ENCODE measurements around the gene SPEN.

The SPEN gene

DNA sequence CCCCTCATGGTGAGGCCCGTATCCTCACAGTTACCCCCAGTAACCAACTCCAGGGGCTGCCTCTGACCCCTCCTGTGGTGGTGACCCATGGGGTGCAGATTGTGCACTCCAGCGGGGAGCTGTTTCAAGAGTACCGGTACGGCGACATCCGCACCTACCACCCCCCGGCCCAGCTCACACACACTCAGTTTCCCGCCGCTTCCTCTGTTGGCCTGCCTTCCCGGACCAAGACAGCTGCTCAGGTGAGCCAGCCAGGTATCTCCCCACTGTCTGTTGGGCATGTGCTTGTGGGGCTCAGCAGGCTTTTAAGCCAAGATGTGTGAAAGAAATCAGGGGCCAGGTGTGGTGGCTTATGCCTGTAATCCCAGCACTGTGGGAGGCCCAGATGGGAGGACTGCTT is 88.5 kb downstream of the SPEN start:
- no peak overlapping the region for H3K27ac Mint-ChIP-seq
- H3K4me3 Mint-ChIP-seq, result no peak overlapping the region
- H3K36me3 Mint-ChIP-seq, result peaks cover 80% of the 10 kb centered on the region
- no peak for DNase-seq
- H3K4me1 Mint-ChIP-seq, result peaks cover 5% of the 10 kb centered on the region
- H3K27me3 Mint-ChIP-seq, result no peaks in the 10 kb centered on the region
- no peaks in the 10 kb centered on the region for H3K9me3 Mint-ChIP-seq
- CTCF ChIA-PET, result no interaction called here

DNA sequence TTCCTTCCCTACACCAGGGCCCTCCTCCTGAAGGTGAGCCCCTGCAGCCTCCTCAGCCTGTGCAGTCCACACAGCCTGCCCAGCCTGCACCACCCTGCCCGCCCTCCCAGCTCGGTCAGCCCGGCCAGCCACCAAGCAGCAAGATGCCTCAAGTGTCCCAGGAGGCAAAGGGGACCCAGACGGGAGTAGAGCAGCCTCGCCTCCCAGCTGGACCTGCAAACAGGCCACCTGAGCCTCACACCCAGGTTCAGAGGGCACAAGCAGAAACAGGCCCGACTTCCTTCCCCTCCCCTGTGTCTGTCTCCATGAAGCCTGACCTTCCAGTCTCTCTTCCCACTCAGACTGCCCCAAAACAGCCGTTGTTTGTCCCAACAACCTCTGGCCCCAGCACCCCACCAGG is 89.6 kb downstream of the SPEN start:
- no peak overlapping the region for H3K4me3 Mint-ChIP-seq
- H3K27ac Mint-ChIP-seq, result peak overlapping the region; percentile 69
- H3K36me3 Mint-ChIP-seq, result peaks cover 69% of the 10 kb centered on the region

DNA sequence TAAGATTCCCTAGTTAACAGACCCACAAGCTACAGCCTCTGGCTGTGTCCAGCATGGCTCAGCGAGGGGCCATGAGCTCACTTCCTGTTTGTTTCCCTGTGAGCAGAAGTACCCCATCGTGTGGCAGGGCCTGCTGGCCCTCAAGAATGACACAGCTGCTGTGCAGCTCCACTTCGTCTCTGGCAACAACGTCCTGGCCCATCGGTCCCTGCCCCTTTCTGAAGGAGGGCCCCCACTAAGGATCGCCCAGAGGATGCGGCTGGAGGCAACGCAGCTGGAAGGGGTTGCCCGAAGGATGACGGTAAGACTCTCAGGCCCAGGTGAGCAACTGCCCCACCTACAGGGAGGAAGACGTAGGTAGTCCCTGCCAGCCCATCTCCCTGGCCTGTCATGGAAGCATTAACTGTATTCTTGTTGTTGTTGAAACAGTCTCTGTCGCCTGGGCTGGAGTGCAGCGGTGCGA is 90.2 kb downstream of the SPEN start:
- H3K4me3 Mint-ChIP-seq, result no peak overlapping the region
- H3K4me1 Mint-ChIP-seq, result peaks cover 5% of the 10 kb centered on the region
- H3K9me3 Mint-ChIP-seq, result no peaks in the 10 kb centered on the region
- H3K27ac Mint-ChIP-seq, result peak overlapping the region; percentile 69
- no peaks in the 10 kb centered on the region for H3K27me3 Mint-ChIP-seq
- CTCF ChIA-PET, result interaction anchor here (1.1 kb wide), 1 partner anchor 146 kb away, joined by 3 read pairs; no protein-coding TSS in a partner anchor
- peaks cover 63% of the 10 kb centered on the region for H3K36me3 Mint-ChIP-seq
- no peak for DNase-seq

More for the DNA sequence above, 89.6 kb downstream of the SPEN start:
- CTCF ChIA-PET, result no interaction called here
- H3K4me1 Mint-ChIP-seq, result peaks cover 5% of the 10 kb centered on the region
- DNase-seq, result no peak
- H3K9me3 Mint-ChIP-seq, result no peaks in the 10 kb centered on the region
- H3K27me3 Mint-ChIP-seq, result no peaks in the 10 kb centered on the region

DNA sequence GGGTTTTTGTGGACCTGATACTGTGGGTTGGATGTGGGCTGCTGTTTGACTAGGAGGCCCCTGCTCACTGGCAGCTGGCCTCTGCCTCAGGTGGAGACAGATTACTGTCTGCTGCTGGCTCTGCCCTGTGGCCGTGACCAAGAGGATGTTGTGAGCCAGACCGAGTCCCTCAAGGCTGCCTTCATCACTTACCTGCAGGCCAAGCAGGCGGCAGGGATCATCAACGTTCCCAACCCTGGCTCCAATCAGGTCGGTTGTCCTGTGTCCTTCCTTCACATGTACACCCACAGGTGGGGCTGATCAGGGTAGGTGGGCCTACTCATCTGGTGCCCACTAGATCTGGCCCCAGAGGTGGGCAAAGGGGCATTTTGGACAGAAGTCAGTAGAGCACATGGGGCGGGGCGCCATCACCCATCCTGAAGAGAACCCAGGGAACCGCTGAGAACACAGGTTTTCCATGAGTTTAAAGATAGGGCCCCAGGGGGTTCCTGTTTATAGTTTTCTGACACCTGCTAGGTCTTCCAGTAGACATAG is 91.2 kb downstream of the SPEN start:
- H3K36me3 Mint-ChIP-seq, result peaks cover 54% of the 10 kb centered on the region
- H3K27ac Mint-ChIP-seq, result no peak overlapping the region

DNA sequence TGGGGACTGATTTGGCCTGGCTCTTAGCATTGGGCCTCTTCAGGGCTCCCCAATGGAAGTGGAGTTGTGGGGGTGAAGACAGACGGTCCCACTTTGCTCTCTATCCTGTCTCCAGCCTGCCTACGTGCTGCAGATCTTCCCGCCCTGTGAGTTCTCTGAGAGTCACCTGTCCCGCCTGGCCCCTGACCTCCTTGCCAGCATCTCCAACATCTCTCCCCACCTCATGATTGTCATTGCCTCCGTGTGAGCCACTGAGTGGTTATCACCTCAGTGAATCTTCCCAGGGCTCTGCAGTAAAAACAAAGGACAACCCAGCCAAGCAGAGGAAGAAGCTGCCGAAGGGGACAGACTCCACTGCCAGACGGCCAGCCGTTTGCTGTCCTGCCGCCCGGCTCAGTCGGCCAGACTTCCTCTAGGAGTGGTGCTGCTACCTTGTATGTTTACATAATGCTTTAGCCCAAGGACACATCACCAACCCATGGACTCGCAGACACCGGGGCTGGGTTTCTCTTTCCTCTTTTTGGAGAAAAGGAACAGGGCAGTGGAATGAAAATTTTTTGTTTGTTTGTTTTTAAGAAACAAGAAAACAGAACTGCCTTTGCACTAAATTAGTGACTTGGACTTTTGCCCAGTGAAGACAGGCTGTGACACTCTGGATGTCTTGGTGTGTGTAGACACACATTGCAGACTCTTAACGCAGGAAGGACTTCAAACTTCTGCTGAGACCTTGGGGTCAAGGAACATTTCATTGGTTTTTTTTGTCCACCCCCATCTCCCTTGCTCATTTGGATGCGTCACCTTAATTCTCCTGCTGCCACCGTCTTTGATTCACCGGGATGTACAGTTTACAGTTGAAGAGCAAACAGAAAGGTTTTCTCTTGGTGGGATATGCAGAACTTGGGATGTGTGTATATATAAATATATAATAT is 91.9 kb downstream of the SPEN start:
- no peaks in the 10 kb centered on the region for H3K9me3 Mint-ChIP-seq
- peaks cover 48% of the 10 kb centered on the region for H3K36me3 Mint-ChIP-seq
- CTCF ChIA-PET, result no interaction called here
- H3K27me3 Mint-ChIP-seq, result no peaks in the 10 kb centered on the region
- H3K27ac Mint-ChIP-seq, result no peak overlapping the region
- H3K4me1 Mint-ChIP-seq, result peaks cover 5% of the 10 kb centered on the region
- no peak overlapping the region for H3K4me3 Mint-ChIP-seq
- no peak for DNase-seq

More for the DNA sequence above, 91.2 kb downstream of the SPEN start:
- Mint-ChIP-seq H3K4me1 (peaks cover 5% of the 10 kb centered on the region), H3K9me3 (no peaks in the 10 kb centered on the region), H3K27me3 (no peaks in the 10 kb centered on the region), H3K4me3 (no peak overlapping the region)
- DNase-seq, result no peak
- CTCF ChIA-PET, result interaction anchor here (1.1 kb wide), 1 partner anchor 147 kb away, joined by 3 read pairs; no protein-coding TSS in a partner anchor

DNA sequence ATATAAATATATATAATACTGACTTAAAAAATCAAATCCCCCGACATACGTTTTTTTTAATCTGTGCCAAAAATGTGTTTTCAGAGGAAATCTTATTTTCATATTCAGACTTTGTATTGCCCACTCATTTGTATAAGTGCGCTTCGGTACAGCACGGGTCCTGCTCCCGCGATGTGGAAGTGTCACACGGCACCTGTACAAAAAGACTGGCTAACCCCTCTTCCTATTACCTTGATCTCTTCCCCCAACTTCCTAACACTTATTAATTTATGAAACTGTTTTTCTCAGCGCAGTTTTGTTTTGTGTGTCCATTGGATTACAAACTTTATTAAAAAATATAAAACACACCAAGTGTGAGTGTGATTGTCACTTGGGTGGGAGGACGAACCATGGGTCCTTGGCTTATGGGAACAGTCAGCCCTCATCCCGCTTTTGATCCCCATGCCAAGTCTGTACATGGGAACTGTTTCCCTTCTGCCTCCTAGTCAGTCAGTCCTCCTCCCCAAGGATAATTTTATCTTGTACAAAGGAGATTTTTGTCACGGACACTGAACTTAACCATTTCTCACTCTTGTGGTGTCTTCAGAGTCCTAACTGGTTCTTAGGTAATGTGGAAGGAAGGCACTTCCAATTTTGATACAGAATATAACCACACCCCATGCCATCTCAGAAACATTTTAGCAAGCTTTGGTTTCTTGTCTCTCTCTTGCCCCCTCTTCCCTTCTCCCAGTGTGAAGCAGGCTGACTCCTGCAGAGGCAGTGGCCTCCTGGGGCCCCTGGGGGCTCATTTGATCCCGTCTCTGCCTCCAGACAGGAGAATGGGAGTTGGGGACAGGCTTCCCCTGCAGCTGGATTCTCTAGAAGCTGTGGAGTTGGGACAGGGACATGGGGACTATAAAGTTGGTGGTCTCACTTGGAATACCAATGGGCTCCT is 92.9 kb downstream of the SPEN start:
- CTCF ChIA-PET, result no interaction called here
- Mint-ChIP-seq H3K27ac (peak overlapping the region; percentile 30), H3K36me3 (peaks cover 40% of the 10 kb centered on the region)

DNA sequence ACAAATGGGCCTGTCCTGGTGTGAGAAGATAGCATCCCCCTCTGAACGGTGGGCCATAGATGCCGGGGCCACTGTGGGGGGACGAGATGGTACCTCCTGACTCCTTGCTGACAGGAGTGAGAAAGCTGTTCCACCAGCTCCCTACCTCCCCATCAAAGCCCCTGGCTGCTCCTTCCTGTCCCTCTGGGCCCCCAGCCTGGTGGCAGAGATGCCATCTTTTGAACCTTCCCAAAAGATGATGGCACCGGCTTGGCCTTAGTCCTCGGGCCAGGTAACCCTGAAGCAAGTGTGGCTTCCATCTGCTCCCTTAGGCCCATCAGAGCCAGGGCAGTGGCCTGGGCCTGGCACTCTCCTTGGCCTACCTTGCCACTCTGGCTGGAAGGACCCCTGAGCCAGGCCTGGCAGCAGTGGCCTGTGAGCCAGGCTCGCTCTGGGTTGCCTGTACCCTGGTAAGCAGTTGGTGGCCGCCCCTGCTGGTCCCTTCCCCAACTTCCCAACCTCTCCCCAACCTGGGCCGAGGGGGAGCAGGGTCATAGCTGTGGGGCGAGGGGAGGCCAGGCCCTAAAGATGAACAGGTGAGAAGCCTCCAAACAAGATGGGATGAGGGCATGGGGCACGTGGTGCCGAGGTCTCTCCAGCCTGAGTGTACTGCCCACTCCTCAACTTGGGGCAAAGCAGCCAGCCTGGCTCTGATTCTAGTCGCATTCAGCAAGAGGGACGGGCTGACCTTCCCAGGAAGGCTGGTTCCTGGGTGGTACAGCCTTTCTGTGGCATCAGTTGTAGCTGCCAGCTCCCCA is 93.7 kb downstream of the SPEN start:
- Mint-ChIP-seq H3K27ac (no peak overlapping the region), H3K4me3 (no peak overlapping the region), H3K4me1 (peaks cover 5% of the 10 kb centered on the region), H3K36me3 (peaks cover 35% of the 10 kb centered on the region), H3K27me3 (no peaks in the 10 kb centered on the region), H3K9me3 (no peaks in the 10 kb centered on the region)
- CTCF ChIA-PET, result no interaction called here
- DNase-seq, result no peak

More for the DNA sequence above, 92.9 kb downstream of the SPEN start:
- Mint-ChIP-seq H3K4me3 (no peak overlapping the region), H3K9me3 (no peaks in the 10 kb centered on the region), H3K4me1 (peaks cover 5% of the 10 kb centered on the region), H3K27me3 (no peaks in the 10 kb centered on the region)
- DNase-seq, result no peak

DNA sequence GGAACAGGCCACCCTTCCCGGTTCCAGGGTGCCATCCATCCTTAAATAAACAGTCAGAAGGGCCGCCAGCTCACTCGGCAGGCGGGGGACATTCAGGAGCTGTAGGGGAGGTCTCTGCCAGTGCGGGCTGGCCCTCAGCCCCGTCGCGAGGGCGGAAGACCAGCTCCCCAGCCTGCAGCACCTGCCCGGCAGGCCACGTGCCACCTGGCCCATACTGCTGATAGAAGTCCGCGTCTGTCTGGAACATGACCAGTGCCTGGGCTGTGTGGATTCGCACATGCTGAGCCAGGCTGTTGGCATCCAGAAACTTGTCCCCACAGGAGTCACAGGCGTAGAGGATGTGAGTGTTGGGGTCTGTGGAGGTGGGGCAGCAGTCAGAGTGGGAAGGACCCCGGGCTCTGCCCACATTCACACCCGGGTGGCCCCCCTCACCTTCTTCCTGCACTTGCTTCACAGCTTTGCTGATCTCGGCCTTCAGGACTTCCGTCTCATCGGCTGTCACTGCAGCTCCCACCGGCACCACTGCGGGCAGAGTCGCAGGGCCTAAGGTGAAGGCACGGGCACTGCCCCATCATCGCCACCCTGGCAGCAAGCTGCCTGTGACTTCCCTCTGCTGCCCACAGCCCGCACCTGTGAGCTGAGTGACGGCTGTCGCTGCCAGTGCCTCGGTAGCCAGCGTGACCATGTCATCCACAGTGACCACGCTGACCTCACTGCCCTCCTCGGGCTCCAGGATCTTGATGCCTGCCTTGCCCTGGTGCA is 94.6 kb downstream of the SPEN start:
- H3K9me3 Mint-ChIP-seq, result no peaks in the 10 kb centered on the region
- DNase-seq, result no peak
- H3K4me1 Mint-ChIP-seq, result peaks cover 5% of the 10 kb centered on the region
- H3K36me3 Mint-ChIP-seq, result peaks cover 36% of the 10 kb centered on the region
- no peaks in the 10 kb centered on the region for H3K27me3 Mint-ChIP-seq
- no peak overlapping the region for H3K4me3 Mint-ChIP-seq
- CTCF ChIA-PET, result no interaction called here
- H3K27ac Mint-ChIP-seq, result no peak overlapping the region

DNA sequence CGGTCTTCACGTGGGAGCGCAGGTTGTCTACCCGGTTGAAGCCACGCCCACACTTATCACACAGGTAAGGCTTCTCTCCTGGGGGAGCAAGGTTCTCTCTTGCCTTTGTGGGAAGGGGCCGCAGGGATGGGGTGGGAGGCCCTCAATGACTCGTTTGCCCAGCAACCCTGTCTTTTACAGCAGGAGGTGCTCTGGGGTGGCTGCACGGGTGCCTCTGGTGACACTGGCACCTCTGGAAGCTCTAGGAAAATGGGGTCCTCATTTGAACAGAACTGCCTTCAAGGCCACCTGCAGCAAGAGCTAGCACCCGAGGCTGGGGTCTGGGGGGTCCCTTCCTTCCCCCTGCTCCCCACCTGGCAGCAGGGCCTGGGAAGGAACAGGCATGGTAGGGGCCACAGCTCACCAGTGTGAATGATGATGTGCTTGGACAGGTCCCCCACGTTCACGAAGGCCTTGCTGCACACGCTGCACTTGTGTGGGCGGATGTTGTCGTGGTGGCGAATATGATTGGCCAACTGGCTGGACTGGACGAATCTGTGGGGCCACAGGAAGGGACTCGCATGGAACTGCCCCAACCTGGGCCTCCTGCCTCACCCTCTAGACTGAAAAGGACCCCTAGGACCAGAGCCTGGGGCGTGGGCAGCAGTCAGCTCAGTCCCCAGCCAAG is 95.3 kb downstream of the SPEN start:
- Mint-ChIP-seq H3K27me3 (no peaks in the 10 kb centered on the region), H3K4me1 (no peaks in the 10 kb centered on the region), H3K27ac (peak overlapping the region; percentile 45), H3K9me3 (no peaks in the 10 kb centered on the region), H3K4me3 (no peak overlapping the region), H3K36me3 (peaks cover 33% of the 10 kb centered on the region)
- CTCF ChIA-PET, result no interaction called here
- DNase-seq, result no peak

DNA sequence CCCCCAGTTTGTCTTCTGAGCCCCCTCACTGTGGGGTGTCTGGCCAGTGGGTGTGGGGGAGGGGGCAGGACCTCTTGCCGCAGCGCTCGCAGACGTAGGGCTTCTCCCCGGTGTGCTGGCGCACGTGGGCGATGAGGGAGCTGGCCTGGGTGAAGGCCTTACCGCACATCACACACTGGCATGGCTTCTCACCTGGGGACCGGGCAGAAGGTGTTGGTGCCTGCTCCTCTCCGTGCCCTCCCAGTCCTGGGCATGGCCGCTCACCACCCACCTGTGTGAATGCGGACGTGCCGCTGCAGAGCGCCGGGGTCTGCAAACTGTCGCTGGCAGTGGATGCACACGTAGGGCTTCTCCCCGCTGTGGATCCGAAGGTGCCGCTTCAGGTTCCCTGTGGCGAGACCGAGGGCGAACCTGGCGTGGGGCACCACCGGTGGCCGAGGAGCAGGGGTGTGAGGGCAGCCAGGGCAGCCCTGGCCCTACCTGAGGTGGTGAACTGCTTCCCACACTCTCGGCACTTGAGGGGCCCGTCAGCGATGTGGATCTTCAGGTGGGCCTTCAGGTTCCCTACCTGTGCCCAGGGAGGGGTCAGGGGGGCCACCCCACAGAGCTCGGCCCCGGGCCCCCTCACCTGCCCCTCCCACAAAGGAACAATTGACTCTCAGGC is 96.0 kb downstream of the SPEN start:
- Mint-ChIP-seq H3K27ac (no peak overlapping the region), H3K27me3 (no peaks in the 10 kb centered on the region), H3K36me3 (peaks cover 29% of the 10 kb centered on the region), H3K4me1 (no peaks in the 10 kb centered on the region), H3K9me3 (no peaks in the 10 kb centered on the region), H3K4me3 (no peak overlapping the region)
- CTCF ChIA-PET, result no interaction called here
- DNase-seq, result no peak

DNA sequence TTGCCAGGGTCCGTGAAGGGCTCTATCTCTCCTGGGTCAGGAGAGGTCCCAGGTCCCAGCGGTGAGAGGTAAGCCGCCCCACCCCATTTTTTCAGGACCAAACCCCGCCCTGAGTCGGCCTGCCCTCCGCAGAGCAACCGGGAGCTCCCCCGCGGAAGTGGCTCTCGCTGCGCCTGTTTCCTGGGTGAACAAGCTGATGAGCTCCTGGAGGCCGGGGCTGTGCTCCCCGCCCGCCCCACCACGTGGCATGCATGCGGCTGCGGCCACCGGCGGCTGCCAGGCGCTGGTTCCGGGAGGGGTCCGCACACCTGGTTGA is 96.4 kb downstream of the SPEN start:
- DNase-seq, result no peak
- H3K27me3 Mint-ChIP-seq, result no peaks in the 10 kb centered on the region
- no peaks in the 10 kb centered on the region for H3K9me3 Mint-ChIP-seq
- no peak overlapping the region for H3K27ac Mint-ChIP-seq
- H3K36me3 Mint-ChIP-seq, result peaks cover 25% of the 10 kb centered on the region
- CTCF ChIA-PET, result no interaction called here
- H3K4me1 Mint-ChIP-seq, result peaks cover 3% of the 10 kb centered on the region
- H3K4me3 Mint-ChIP-seq, result no peak overlapping the region

DNA sequence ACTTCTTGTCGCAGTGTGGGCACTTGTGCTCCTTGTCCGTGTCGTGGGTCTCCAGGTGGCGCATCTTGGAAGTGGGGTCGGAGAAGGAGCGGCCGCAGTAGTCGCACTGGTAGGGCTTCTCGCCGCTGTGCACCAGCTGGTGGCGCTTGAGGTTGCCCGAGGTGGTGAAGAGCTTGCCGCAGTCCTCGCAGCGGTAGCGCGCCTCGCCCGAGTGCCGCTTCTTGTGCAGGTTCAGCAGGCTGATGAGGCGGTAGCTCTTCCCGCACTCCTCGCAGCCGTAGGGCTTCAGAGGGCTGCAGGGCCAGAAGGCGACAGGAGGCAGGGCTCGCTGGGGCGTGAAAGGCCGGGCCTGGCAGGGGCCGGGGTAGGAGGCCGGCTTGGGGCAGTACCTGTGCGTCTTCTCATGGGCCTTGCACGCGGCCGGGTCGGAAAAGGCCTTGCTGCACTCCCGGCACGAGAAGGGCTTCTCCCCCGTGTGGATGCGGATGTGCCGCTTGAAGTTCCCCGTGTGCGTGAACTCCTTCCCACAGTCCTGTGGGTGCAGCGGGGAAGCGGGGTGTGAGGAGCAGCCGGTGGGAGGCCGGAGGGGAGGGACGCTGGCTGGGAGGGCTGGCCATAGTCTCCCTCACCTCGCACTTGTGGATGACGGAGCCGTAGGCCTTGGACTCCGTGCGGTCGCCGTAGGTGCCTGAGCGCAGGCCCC is 97.0 kb downstream of the SPEN start:
- H3K27ac Mint-ChIP-seq, result no peak overlapping the region
- CTCF ChIA-PET, result no interaction called here
- H3K27me3 Mint-ChIP-seq, result no peaks in the 10 kb centered on the region
- H3K36me3 Mint-ChIP-seq, result peaks cover 22% of the 10 kb centered on the region
- H3K4me1 Mint-ChIP-seq, result peaks cover 8% of the 10 kb centered on the region
- no peak overlapping the region for H3K4me3 Mint-ChIP-seq
- DNase-seq, result no peak
- no peaks in the 10 kb centered on the region for H3K9me3 Mint-ChIP-seq

All from activated naive CD4-positive, alpha-beta T cell treated with anti-CD3 and anti-CD28 coated beads, Interleukin-2, amount 10 ng/mL, durations not matched to agents 7 days and 5 days (primary cell).